HG02588 (cell line): ENCODE measurements around the gene FURIN.
A peak's percentile ranks its signal among the peaks of the same experiment; 100 is the strongest.
"Not testable (repeated sequence)": the region's sequence is repeated elsewhere in the genome, so short reads cannot be mapped to it uniquely, and the experiment has no call there.

ENCODE experiments used
- ATAC-seq: cut with Tn5 transposase; IDR thresholded peaks from one replicate; pipeline ENCODE4 v1.9.1; 2021; ENCODE audit warnings: mild to moderate bottlenecking, moderate library complexity; ENCODE audit not compliant: unreplicated experiment

The FURIN gene

GRCh38 chr15:90901175-90902039 lies 33.0 kb downstream of the FURIN start:
- no peak for ATAC-seq

GRCh38 chr15:90902040-90902839 lies 33.9 kb downstream of the FURIN start:
- ATAC-seq = peak; percentile 73

- ATAC-seq = peak; percentile 48
These were observed 34.7 kb downstream of the FURIN start, which contains the start of gene MAN2A2 for GRCh38 chr15:90902840-90903732. Gene MAN2A2 (plus strand): TSS chr15:90903302. CDS start chr15:90904208, 906 bp downstream.

- no peak for ATAC-seq
These were observed 35.5 kb downstream of the FURIN start for GRCh38 chr15:90903733-90904536.

GRCh38 chr15:90904746-90905145 lies 36.4 kb downstream of the FURIN start:
- ATAC-seq = no peak

GRCh38 chr15:90905306-90906180 lies 37.2 kb downstream of the FURIN start:
- ATAC-seq = no peak

GRCh38 chr15:90906181-90906849 lies 37.9 kb downstream of the FURIN start:
- ATAC-seq = no peak

GRCh38 chr15:90907051-90907660 lies 38.8 kb downstream of the FURIN start:
- no peak for ATAC-seq

- ATAC-seq = no peak
These were observed 39.6 kb downstream of the FURIN start for GRCh38 chr15:90907838-90908507.

GRCh38 chr15:90909449-90909848 lies 41.1 kb downstream of the FURIN start:
- ATAC-seq = not testable (repeated sequence)

GRCh38 chr15:90909976-90910375 lies 41.6 kb downstream of the FURIN start:
- no peak for ATAC-seq

- ATAC-seq = no peak
These were observed 42.3 kb downstream of the FURIN start for GRCh38 chr15:90910441-90911301.

GRCh38 chr15:90911302-90911623 lies 42.9 kb downstream of the FURIN start:
- ATAC-seq = no peak

GRCh38 chr15:90911906-90912769 lies 43.8 kb downstream of the FURIN start:
- no peak for ATAC-seq

- no peak for ATAC-seq
These were observed 44.3 kb downstream of the FURIN start for GRCh38 chr15:90912770-90913075.

- ATAC-seq = no peak
These were observed 45.1 kb downstream of the FURIN start for GRCh38 chr15:90913398-90913944.
